GM19455 (cell line): ENCODE data around the gene PCDHA10.

ENCODE experiments used
- ATAC-seq: cut with Tn5 transposase; IDR thresholded peaks from one replicate; pipeline ENCODE4 v1.9.1; 2021; ENCODE audit not compliant: unreplicated experiment

PCDHA10 gene

GRCh38 chr5:140883927-140884697, 28.4 kb downstream of the PCDHA10 start:
- no peak for ATAC-seq

- no peak for ATAC-seq
Measured at GRCh38 chr5:140916325-140916724, 60.6 kb downstream of the PCDHA10 start.
